CD4-positive, alpha-beta T cell (primary cell): ENCODE measurements around the gene SCLY. TPM values are rescaled to one million over a fixed set of nuclear protein-coding genes. Genes with fewer than 3 reads are reported as not detected.

Source experiments
- ATAC-seq: fragments of 200-7000 bp; cut with Tn5 transposase; one replicate; pipeline ENCODE4 v1.10.0; 2022; ENCODE audit warnings: mild to moderate bottlenecking; ENCODE audit not compliant: poor library complexity
- CTCF ChIA-PET: fragments of 350-600 bp; sonication (Branson Sonifier 250); formaldehyde crosslinking; loops from one replicate; lab custom pipeline; 2021; ENCODE audit warnings: antibody characterized with exemption, inconsistent platforms; lab: Charles Lee
- POLR2A ChIA-PET: fragments of 350-600 bp; sonication (Branson Sonifier 250); formaldehyde crosslinking; loops from one replicate; lab custom pipeline; 2021; ENCODE audit warnings: antibody characterized with exemption, inconsistent platforms; lab: Charles Lee
- DNase-seq, 14 experiments: peaks; one replicate each; pipeline ENCODE4 v3.0.0-alpha.2; 2013 to 2020; ENCODE audit warnings: mixed read lengths in 2 of 14
- H3K27ac ChIP-seq, 2 donors: one replicate each; pipeline versions ENCODE4 v1.5.1 to v1.7.0; 2013; ENCODE audit warnings: low read length in 2 of 2, low read depth in 1 of 2, mild to moderate bottlenecking in 1 of 2
- H3K27me3 ChIP-seq, 2 experiments: 1 replicate in 1 of 2; 2 replicates in 1 of 2; pipeline versions ENCODE4 v1.6.1 to v1.7.0; 2013; ENCODE audit warnings: low read length in 2 of 2, control low read depth in 1 of 2, mild to moderate bottlenecking in 1 of 2, moderate library complexity in 1 of 2; ENCODE audit not compliant: insufficient read depth in 2 of 2, control insufficient read depth in 1 of 2
- H3K36me3 ChIP-seq: one replicate; pipeline ENCODE4 v1.6.1; 2013; ENCODE audit warnings: low read length, control low read depth; ENCODE audit not compliant: insufficient read depth
- H3K4me1 ChIP-seq: one replicate; pipeline ENCODE4 v1.6.1; 2013; ENCODE audit warnings: low read length, control low read depth; ENCODE audit not compliant: insufficient read depth
- H3K4me3 ChIP-seq: one replicate; pipeline ENCODE4 v1.5.1; 2013; ENCODE audit warnings: mild to moderate bottlenecking, low read length, moderate library complexity
- H3K9me3 ChIP-seq, 2 experiments: 1 replicate in 1 of 2; 2 replicates in 1 of 2; pipeline versions ENCODE4 v1.6.1 to v1.7.0; 2013; ENCODE audit warnings: low read length in 2 of 2, mild to moderate bottlenecking in 2 of 2, control low read depth in 1 of 2, moderate library complexity in 1 of 2; ENCODE audit not compliant: control insufficient read depth in 1 of 2, insufficient read depth in 1 of 2
- H3K27ac Mint-ChIP-seq: one replicate; pipeline ENCODE4 v1.8.0; 2020; ENCODE audit warnings: mixed read lengths
- H3K27me3 Mint-ChIP-seq: one replicate; pipeline ENCODE4 v1.8.0; 2021; ENCODE audit warnings: mixed read lengths
- H3K36me3 Mint-ChIP-seq: one replicate; pipeline ENCODE4 v1.8.0; 2021; ENCODE audit warnings: low read depth, mixed read lengths
- H3K4me1 Mint-ChIP-seq: one replicate; pipeline ENCODE4 v1.8.0; 2021; ENCODE audit warnings: low read depth, mixed read lengths
- H3K4me3 Mint-ChIP-seq: one replicate; pipeline ENCODE4 v1.8.0; 2020; ENCODE audit warnings: mild to moderate bottlenecking, mixed read lengths
- H3K9me3 Mint-ChIP-seq: one replicate; pipeline ENCODE4 v1.8.0; 2020; ENCODE audit warnings: mixed read lengths
- CTCF ChIP-seq: fragments of 200-600 bp; IDR thresholded peaks from one replicate; pipeline ENCODE4 v1.8.0; 2022; ENCODE audit warnings: antibody characterized with exemption, mild to moderate bottlenecking
- intact Hi-C, 2 experiments: fragments of 100-400 bp; cut with DNase I in 1 of 2; cut with micrococcal nuclease in 1 of 2; formaldehyde crosslinking; loops; one replicate each; pipeline versions ENCODE4 v1.15.1 to v1.9.0; 2023 to 2025; cut with DNase I, micrococcal nuclease
- total RNA-seq, 174 experiments: library from RNA in 2 of 174; stranded (reverse) in 2 of 174; gene quantifications; one replicate each; pipeline ENCODE4 v1.2.3 and lab custom pipeline; 2021 to 2026

The SCLY gene
- total RNA-seq, 2 experiments from 2014 or later = 8.9 to 9.6 TPM

- ChIA-PET POLR2A (no interaction called here), CTCF (no interaction called here)
- DNase-seq (no peak), ATAC-seq (no peak)
- H3K27ac ChIP-seq = no peak overlapping the region
- TF ChIP-seq CTCF = no peak
- no peaks in the 10 kb centered on the region for H3K4me1 Mint-ChIP-seq
- no peaks in the 10 kb centered on the region for H3K27me3 ChIP-seq
- no peaks in the 10 kb centered on the region for H3K9me3 Mint-ChIP-seq
- no peaks in the 10 kb centered on the region for H3K36me3 ChIP-seq
- no peaks in the 10 kb centered on the region for H3K36me3 Mint-ChIP-seq
- intact Hi-C loops = no loop called here
- H3K9me3 ChIP-seq = no peaks in the 10 kb centered on the region
- H3K4me1 ChIP-seq = no peaks in the 10 kb centered on the region
- H3K27me3 Mint-ChIP-seq = no peaks in the 10 kb centered on the region
- H3K27ac Mint-ChIP-seq = no peak overlapping the region
- H3K4me3 Mint-ChIP-seq = no peak overlapping the region
- H3K4me3 ChIP-seq = no peak overlapping the region
Observed at GRCh38 chr2:238129166-238130010, 68.6 kb downstream of the SCLY start.

- Mint-ChIP-seq H3K36me3 (no peaks in the 10 kb centered on the region), H3K4me3 (no peak overlapping the region), H3K27me3 (no peaks in the 10 kb centered on the region), H3K27ac (no peak overlapping the region), H3K4me1 (no peaks in the 10 kb centered on the region), H3K9me3 (no peaks in the 10 kb centered on the region)
- Histone ChIP-seq H3K27me3 (no peaks in the 10 kb centered on the region), H3K4me1 (no peaks in the 10 kb centered on the region), H3K36me3 (no peaks in the 10 kb centered on the region), H3K9me3 (no peaks in the 10 kb centered on the region), H3K27ac (no peak overlapping the region), H3K4me3 (no peak overlapping the region)
- DNase-seq = no peak
- no peak for ATAC-seq
- POLR2A ChIA-PET = no interaction called here
- CTCF ChIA-PET = no interaction called here
- TF ChIP-seq CTCF = no peak
- intact Hi-C loops = no loop called here
Observed at GRCh38 chr2:238130111-238130695, 69.4 kb downstream of the SCLY start.

- Mint-ChIP-seq H3K27ac (no peak overlapping the region), H3K4me1 (no peaks in the 10 kb centered on the region), H3K36me3 (no peaks in the 10 kb centered on the region), H3K9me3 (no peaks in the 10 kb centered on the region), H3K27me3 (no peaks in the 10 kb centered on the region), H3K4me3 (no peak overlapping the region)
- no peaks in the 10 kb centered on the region for H3K9me3 ChIP-seq
- ChIA-PET CTCF (no interaction called here), POLR2A (no interaction called here)
- no peaks in the 10 kb centered on the region for H3K36me3 ChIP-seq
- no peak for ATAC-seq
- TF ChIP-seq CTCF = no peak
- no peak overlapping the region for H3K27ac ChIP-seq
- no peak overlapping the region for H3K4me3 ChIP-seq
- intact Hi-C loops = no loop called here
- no peaks in the 10 kb centered on the region for H3K4me1 ChIP-seq
- no peak for DNase-seq
- H3K27me3 ChIP-seq = no peaks in the 10 kb centered on the region
Observed at GRCh38 chr2:238130696-238131628, 70.2 kb downstream of the SCLY start.
